SK-N-SH (cell line): ENCODE results near the gene LRP5. TPM values are rescaled to one million over a fixed set of nuclear protein-coding genes. Genes with fewer than 3 reads are reported as not detected.
"Not testable (repeated sequence)": the region's sequence is repeated elsewhere in the genome, so short reads cannot be mapped to it uniquely, and the experiment has no call there.

ENCODE experiments used
- CTCF ChIA-PET: fragments of 300-600, 350-600 bp; formaldehyde crosslinking; extraction: SDS; loops from one replicate; lab custom pipeline; 2021; lab: Yijun Ruan, JAX
- POLR2A ChIA-PET: fragments of 350-600 bp; sonication (Branson Sonifier 250); formaldehyde crosslinking; extraction: SDS; loops from one replicate; lab custom pipeline; 2020; ENCODE audit warnings: antibody characterized with exemption, inconsistent platforms; lab: Yijun Ruan, JAX
- DNase-seq: peaks from one replicate; pipeline ENCODE4 v3.0.0; 2012
- H2AFZ ChIP-seq: fragments of 200-600 bp; sonication (generic); 2 replicates; pipeline ENCODE4 v1.8.1; 2016; ENCODE audit warnings: antibody characterized with exemption, mild to moderate bottlenecking, low read depth
- H3F3A ChIP-seq: fragments of 200-600 bp; sonication (generic); replicated peaks from 2 replicates; pipeline ENCODE3; 2016; ENCODE audit warnings: antibody characterized with exemption, mild to moderate bottlenecking; ENCODE audit not compliant: insufficient read depth
- H3K27ac ChIP-seq, 2 experiments: fragments of 200-500 bp in 1 of 2; fragments of 200-600 bp in 1 of 2; sonication (Bioruptor generic) in 1 of 2; sonication (generic), shearing (Covaris generic) in 1 of 2; 2 replicates each; pipeline versions ENCODE4 v1.5.1 to v1.6.1; 2014 to 2016; ENCODE audit warnings: low read depth in 2 of 2, inconsistent platforms in 1 of 2, low read length in 1 of 2, mild to moderate bottlenecking in 1 of 2, mixed read lengths in 1 of 2
- H3K27me3 ChIP-seq: fragments of 200-600 bp; sonication (generic), shearing (Covaris generic); 2 replicates; pipeline ENCODE4 v1.6.1; 2016; ENCODE audit warnings: mixed run types; ENCODE audit not compliant: insufficient read depth
- H3K36me3 ChIP-seq, 2 experiments: fragments of 200-500 bp in 1 of 2; fragments of 200-600 bp in 1 of 2; sonication (Bioruptor generic) in 1 of 2; sonication (generic) in 1 of 2; replicated peaks in 1 of 2; 2 replicates each; pipeline versions ENCODE3 to v1.5.1; 2014 to 2016; ENCODE audit warnings: low read length in 1 of 2, mild to moderate bottlenecking in 1 of 2; ENCODE audit not compliant: insufficient read depth in 2 of 2, control insufficient read depth in 1 of 2
- H3K4me1 ChIP-seq, 2 experiments: fragments of 200-500 bp in 1 of 2; fragments of 200-600 bp in 1 of 2; sonication (Bioruptor generic) in 1 of 2; sonication (generic), shearing (Covaris generic) in 1 of 2; 2 replicates each; pipeline versions ENCODE4 v1.5.1 to v1.6.1; 2014 to 2016; ENCODE audit warnings: low read depth in 1 of 2, low read length in 1 of 2, mixed run types in 1 of 2; ENCODE audit not compliant: insufficient read depth in 2 of 2, control insufficient read depth in 1 of 2
- H3K4me2 ChIP-seq: fragments of 200-600 bp; sonication (generic), shearing (Covaris generic); 2 replicates; pipeline ENCODE4 v1.6.1; 2017; ENCODE audit warnings: mixed run types
- H3K4me3 ChIP-seq, 2 experiments: fragments of 200-500 bp in 1 of 2; fragments of 200-600 bp in 1 of 2; sonication (Bioruptor generic) in 1 of 2; sonication (generic), shearing (Covaris generic) in 1 of 2; 2 replicates each; pipeline versions ENCODE4 v1.5.1 to v1.8.1; 2014 to 2016; ENCODE audit warnings: low read depth in 2 of 2, inconsistent platforms in 1 of 2, low read length in 1 of 2, mild to moderate bottlenecking in 1 of 2, mixed read lengths in 1 of 2, moderate library complexity in 1 of 2
- H3K79me2 ChIP-seq: fragments of 200-600 bp; sonication (generic); 2 replicates; pipeline ENCODE4 v1.8.1; 2017; ENCODE audit warnings: mild to moderate bottlenecking; ENCODE audit not compliant: insufficient read depth
- H3K9ac ChIP-seq: fragments of 200-600 bp; sonication (generic); 2 replicates; pipeline ENCODE4 v1.6.1; 2017; ENCODE audit warnings: mixed run types
- H3K9me2 ChIP-seq: fragments of 200-600 bp; sonication (generic); 2 replicates; pipeline ENCODE4 v1.6.1; 2017; ENCODE audit warnings: mixed run types
- H3K9me3 ChIP-seq: fragments of 200-600 bp; sonication (generic); 2 replicates; pipeline ENCODE4 v1.6.1; 2017; ENCODE audit warnings: mixed run types, mild to moderate bottlenecking, moderate library complexity
- H4K20me1 ChIP-seq: fragments of 200-600 bp; sonication (generic); 2 replicates; pipeline ENCODE4 v1.6.1; 2017; ENCODE audit warnings: mild to moderate bottlenecking, mixed run types; ENCODE audit not compliant: insufficient read depth
- CHD2 ChIP-seq: fragments of 150-350 bp; IDR thresholded peaks from 2 replicates; pipeline ENCODE4 v1.6.1; 2018; ENCODE audit warnings: low read length; ENCODE audit not compliant: partially characterized antibody
- ELF1 ChIP-seq: IDR thresholded peaks from 2 replicates; pipeline ENCODE4 v1.4.0; 2012
- GABPA ChIP-seq: IDR thresholded peaks from 2 replicates; pipeline ENCODE4 v1.4.0; 2012; ENCODE audit warnings: low read depth, mild to moderate bottlenecking
- JUND ChIP-seq: IDR thresholded peaks from 2 replicates; pipeline ENCODE4 v1.4.0; 2012
- NFIC ChIP-seq: IDR thresholded peaks from 2 replicates; pipeline ENCODE4 v1.4.0; 2012; ENCODE audit warnings: borderline replicate concordance
- NRF1 ChIP-seq: IDR thresholded peaks from 2 replicates; pipeline ENCODE4 v1.6.1; 2012; ENCODE audit warnings: low read depth, mild to moderate bottlenecking, low read length
- RCOR1 ChIP-seq: fragments of 150-350 bp; IDR thresholded peaks from 2 replicates; pipeline ENCODE4 v1.6.1; 2017; ENCODE audit warnings: antibody characterized with exemption, low read length
- SIN3A ChIP-seq: IDR thresholded peaks from 2 replicates; pipeline ENCODE4 v1.6.1; 2012; ENCODE audit warnings: low read depth, mild to moderate bottlenecking, low read length, moderate library complexity, borderline replicate concordance
- SMC3 ChIP-seq: IDR thresholded peaks from 2 replicates; pipeline ENCODE4 v1.6.1; 2012; ENCODE audit warnings: low read depth, low read length, improper control_type of control experiment
- TAF1 ChIP-seq: IDR thresholded peaks from 2 replicates; pipeline ENCODE4 v1.6.1; 2012; ENCODE audit warnings: low read depth, mild to moderate bottlenecking, low read length, moderate library complexity, borderline replicate concordance
- USF1 ChIP-seq: IDR thresholded peaks from 2 replicates; pipeline ENCODE4 v1.4.0; 2012; ENCODE audit warnings: low read depth, borderline replicate concordance
- whole genome bisulfite sequencing: methylation state at CpG from one replicate; pipeline ENCODE4 v1.1.6; 2017; ENCODE audit warnings: low lambda C conversion rate; 5-methylcytosine and 5-hydroxymethylcytosine counted together
- polyA plus RNA-seq, 3 experiments: library from polyadenylated mRNA; depleted of rRNA; stranded (reverse); fragments of >200 nt; gene quantifications; 2 replicates each; pipeline ENCODE4 v1.2.3, GENCODE V29; 2012
- TF ChIP-seq, protein P1 (sequence below): IDR thresholded peaks from 2 replicates; pipeline ENCODE4 v1.4.0; 2012; ENCODE audit warnings: low read depth
- TF ChIP-seq, protein P2 (sequence below): fragments of 200-600 bp; sonication (generic); IDR thresholded peaks from 2 replicates; pipeline ENCODE4 v1.6.1; 2017; ENCODE audit warnings: antibody characterized with exemption, mild to moderate bottlenecking, moderate library complexity
- TF ChIP-seq, protein P3 (sequence below): IDR thresholded peaks from 2 replicates; pipeline ENCODE4 v1.6.1; 2012; ENCODE audit warnings: mild to moderate bottlenecking, low read depth, low read length, moderate library complexity

Gene LRP5
- polyA plus RNA-seq, 1 of the 3 experiments (the other 2 are of a cell fraction): 15.0 TPM

GRCh38 chr11:68433541-68433940, 121.2 kb downstream of the LRP5 start:
- POLR2A ChIA-PET: no interaction called here
- H4K20me1 ChIP-seq: no peaks in the 10 kb centered on the region
- WGBS: 95% methylated on average over 28 of the region's 31 CpGs
- no peaks in the 10 kb centered on the region for H3K79me2 ChIP-seq
- H3K27ac ChIP-seq: no peak overlapping the region
- peaks cover 8% of the 10 kb centered on the region for H3F3A ChIP-seq
- H3K27me3 ChIP-seq: no peaks in the 10 kb centered on the region
- peaks cover 7% of the 10 kb centered on the region; the same call in 1 of the 2 replicates for H3K9me3 ChIP-seq
- H3K36me3 ChIP-seq: peaks cover 17 to 44% of the 10 kb centered on the region in 2 experiments
- no peak for DNase-seq
- H3K9ac ChIP-seq: no peak overlapping the region
- CTCF ChIA-PET: no interaction called here
- no peaks in the 10 kb centered on the region for H3K9me2 ChIP-seq
- TF ChIP-seq NFIC (no peak), RCOR1 (no peak), USF1 (no peak), SMC3 (no peak), ELF1 (no peak)
- TF ChIP-seq, protein P1, sequence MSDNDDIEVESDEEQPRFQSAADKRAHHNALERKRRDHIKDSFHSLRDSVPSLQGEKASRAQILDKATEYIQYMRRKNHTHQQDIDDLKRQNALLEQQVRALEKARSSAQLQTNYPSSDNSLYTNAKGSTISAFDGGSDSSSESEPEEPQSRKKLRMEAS: no peak
- H3K4me1 ChIP-seq: peaks cover 4 to 12% of the 10 kb centered on the region in 2 experiments; a peak in 3 of 4 replicates
- H2AFZ ChIP-seq: no peak overlapping the region
- H3K4me3 ChIP-seq: no peak overlapping the region
- no peak overlapping the region for H3K4me2 ChIP-seq

DNA sequence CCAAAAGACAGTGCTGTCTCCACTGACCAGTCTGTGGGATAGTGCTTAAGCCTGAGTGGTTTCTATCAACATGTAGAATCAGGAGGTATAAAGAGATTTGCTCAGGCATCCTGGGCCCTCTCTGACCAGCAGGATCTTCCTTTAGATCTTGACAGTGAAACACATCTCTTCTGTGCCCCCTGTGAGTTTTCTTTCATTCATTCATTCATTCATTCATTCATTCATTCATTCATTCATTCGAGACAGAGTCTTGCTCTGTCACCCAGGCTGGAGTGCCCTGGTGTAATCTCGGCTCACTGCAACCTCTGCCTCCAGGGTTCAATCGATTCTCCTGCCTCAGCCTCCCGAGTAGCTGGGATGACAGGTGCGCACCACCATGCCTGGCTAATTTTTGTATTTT, 121.8 kb downstream of the LRP5 start:
- H3K4me1 ChIP-seq: peaks cover 4 to 12% of the 10 kb centered on the region in 2 experiments; a peak in 3 of 4 replicates
- H3K79me2 ChIP-seq, H4K20me1 ChIP-seq, H2AFZ ChIP-seq, H3K9ac ChIP-seq, H3K9me3 ChIP-seq, DNase-seq, H3K27ac ChIP-seq, H3K9me2 ChIP-seq, H3K4me3 ChIP-seq, H3K27me3 ChIP-seq, POLR2A ChIA-PET, H3F3A ChIP-seq, H3K4me2 ChIP-seq: not testable (repeated sequence)
- H3K36me3 ChIP-seq: peaks cover 14 to 48% of the 10 kb centered on the region in 2 experiments
- CTCF ChIA-PET: interaction anchor here (0.9 kb wide), 1 partner anchor 33 kb away, joined by 4 read pairs; no protein-coding TSS in a partner anchor
- 84% methylated on average over 5 of the region's 5 CpGs for WGBS

DNA sequence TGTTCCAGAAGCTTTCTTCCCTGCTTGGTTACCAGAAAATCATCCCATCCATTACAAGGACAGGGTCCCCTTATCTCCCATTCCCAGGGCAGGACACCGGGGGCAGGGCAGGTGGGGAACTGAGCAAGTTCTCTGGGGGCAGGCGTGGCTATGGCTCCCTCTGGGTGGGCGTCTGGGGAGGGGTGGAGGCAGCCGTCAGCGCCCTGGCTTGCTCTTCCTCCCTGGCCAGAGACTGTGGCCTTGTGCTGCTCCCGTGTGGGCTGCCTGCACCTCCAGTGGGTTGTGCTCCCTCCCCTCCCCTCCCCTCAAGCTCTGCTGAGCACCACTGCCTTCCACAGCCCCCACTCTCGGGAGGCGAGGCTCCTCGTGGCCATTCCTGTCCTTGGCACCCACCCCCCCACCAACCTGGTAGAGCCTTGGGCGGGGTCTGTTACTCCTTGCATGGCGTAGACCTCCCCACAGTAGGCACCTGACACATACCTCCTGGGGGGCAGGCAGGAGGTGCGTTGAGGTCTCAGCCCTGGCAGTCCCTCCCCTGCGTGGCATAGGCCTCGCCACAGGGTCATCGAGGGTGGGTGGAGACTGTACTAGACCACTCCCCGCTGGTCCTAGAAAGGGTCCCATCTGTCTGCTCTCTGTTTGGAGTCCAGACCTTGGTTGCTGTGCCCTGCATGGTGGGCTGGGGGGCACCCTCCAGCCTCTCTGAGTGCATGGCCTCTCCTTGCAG, 123.9 kb downstream of the LRP5 start:
- no peaks in the 10 kb centered on the region for H3K9me3 ChIP-seq
- no peak overlapping the region for H3K4me2 ChIP-seq
- DNase-seq: no peak
- no peak overlapping the region for H2AFZ ChIP-seq
- H3K9ac ChIP-seq: no peak overlapping the region
- CTCF ChIA-PET: interaction anchor here (0.9 kb wide), 1 partner anchor 10 kb away, joined by 4 read pairs; no protein-coding TSS in a partner anchor
- H3K36me3 ChIP-seq: peaks cover 0 to 35% of the 10 kb centered on the region in 2 experiments
- no peaks in the 10 kb centered on the region for H3K27me3 ChIP-seq
- H3K9me2 ChIP-seq: no peaks in the 10 kb centered on the region
- H3F3A ChIP-seq: peaks cover 8% of the 10 kb centered on the region
- H3K27ac ChIP-seq: peak overlapping the region in 1 of 2 experiments; percentile 40; a peak in 1 of 4 replicates
- no peak overlapping the region for H3K4me3 ChIP-seq
- H3K4me1 ChIP-seq: peaks cover 10 to 23% of the 10 kb centered on the region in 2 experiments; a peak in 3 of 4 replicates
- WGBS: 93% methylated on average over 13 of the region's 16 CpGs
- H3K79me2 ChIP-seq: no peaks in the 10 kb centered on the region
- H4K20me1 ChIP-seq: no peaks in the 10 kb centered on the region
- POLR2A ChIA-PET: no interaction called here
- TF ChIP-seq RCOR1 (no peak), JUND (no peak), SIN3A (no peak), NFIC (no peak), GABPA (no peak), CHD2 (no peak), NRF1 (no peak), TAF1 (no peak)
- TF ChIP-seq, protein P2, sequence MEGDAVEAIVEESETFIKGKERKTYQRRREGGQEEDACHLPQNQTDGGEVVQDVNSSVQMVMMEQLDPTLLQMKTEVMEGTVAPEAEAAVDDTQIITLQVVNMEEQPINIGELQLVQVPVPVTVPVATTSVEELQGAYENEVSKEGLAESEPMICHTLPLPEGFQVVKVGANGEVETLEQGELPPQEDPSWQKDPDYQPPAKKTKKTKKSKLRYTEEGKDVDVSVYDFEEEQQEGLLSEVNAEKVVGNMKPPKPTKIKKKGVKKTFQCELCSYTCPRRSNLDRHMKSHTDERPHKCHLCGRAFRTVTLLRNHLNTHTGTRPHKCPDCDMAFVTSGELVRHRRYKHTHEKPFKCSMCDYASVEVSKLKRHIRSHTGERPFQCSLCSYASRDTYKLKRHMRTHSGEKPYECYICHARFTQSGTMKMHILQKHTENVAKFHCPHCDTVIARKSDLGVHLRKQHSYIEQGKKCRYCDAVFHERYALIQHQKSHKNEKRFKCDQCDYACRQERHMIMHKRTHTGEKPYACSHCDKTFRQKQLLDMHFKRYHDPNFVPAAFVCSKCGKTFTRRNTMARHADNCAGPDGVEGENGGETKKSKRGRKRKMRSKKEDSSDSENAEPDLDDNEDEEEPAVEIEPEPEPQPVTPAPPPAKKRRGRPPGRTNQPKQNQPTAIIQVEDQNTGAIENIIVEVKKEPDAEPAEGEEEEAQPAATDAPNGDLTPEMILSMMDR: no peak
- TF ChIP-seq, protein P3, sequence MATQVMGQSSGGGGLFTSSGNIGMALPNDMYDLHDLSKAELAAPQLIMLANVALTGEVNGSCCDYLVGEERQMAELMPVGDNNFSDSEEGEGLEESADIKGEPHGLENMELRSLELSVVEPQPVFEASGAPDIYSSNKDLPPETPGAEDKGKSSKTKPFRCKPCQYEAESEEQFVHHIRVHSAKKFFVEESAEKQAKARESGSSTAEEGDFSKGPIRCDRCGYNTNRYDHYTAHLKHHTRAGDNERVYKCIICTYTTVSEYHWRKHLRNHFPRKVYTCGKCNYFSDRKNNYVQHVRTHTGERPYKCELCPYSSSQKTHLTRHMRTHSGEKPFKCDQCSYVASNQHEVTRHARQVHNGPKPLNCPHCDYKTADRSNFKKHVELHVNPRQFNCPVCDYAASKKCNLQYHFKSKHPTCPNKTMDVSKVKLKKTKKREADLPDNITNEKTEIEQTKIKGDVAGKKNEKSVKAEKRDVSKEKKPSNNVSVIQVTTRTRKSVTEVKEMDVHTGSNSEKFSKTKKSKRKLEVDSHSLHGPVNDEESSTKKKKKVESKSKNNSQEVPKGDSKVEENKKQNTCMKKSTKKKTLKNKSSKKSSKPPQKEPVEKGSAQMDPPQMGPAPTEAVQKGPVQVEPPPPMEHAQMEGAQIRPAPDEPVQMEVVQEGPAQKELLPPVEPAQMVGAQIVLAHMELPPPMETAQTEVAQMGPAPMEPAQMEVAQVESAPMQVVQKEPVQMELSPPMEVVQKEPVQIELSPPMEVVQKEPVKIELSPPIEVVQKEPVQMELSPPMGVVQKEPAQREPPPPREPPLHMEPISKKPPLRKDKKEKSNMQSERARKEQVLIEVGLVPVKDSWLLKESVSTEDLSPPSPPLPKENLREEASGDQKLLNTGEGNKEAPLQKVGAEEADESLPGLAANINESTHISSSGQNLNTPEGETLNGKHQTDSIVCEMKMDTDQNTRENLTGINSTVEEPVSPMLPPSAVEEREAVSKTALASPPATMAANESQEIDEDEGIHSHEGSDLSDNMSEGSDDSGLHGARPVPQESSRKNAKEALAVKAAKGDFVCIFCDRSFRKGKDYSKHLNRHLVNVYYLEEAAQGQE: no peak
